Measurements from ENCODE around the gene CABYR.
"Not testable (repeated sequence)": the region's sequence is repeated elsewhere in the genome, so short reads cannot be mapped to it uniquely, and the experiment has no call there.

CABYR gene

GRCh38 chr18:24130494-24130893 lies 8.4 kb upstream of the CABYR start:
- no peak for DNase-seq

DNA sequence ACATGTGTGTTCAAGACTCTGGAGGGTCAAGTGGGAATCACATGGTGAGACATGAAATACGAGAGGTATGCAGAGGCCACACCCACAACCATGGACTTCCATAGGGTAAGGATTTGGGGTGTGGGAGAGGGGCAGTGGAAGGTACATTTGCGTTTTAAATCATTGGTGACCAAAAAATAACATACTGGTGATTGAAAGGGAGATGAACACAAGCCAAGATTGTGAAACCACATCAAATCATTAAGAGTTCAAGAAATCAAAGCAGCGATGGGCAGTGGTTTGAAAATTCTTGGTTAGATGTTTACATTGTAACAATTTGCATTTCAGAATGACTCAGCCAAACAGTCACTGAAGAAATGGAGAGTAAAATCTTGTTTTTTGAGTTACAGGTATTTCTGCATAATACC lies 1.9 kb upstream of the CABYR start:
- DNase-seq: peak in 1 of 5 donors; percentile 27

GRCh38 chr18:24138409-24138788 lies 463 bp upstream of the CABYR start:
- DNase-seq: no peak

DNA sequence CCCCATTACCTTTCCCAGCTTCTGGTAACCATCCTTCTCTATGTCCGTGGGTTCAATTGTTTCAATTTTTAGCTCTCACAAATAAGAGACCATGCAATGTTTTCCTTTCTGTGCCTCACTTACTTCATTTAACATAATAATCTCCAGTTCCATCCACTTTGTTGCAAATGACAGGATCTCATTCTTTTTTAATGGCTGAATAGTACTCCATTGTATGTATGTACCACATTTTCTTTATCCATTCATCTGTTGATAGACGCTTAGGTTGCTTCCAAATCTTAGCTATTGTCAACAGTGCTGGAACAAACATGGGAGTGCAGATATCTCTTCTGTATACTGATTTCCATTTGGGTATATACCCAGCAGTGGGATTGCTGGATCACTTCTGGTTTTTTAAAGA lies 1.8 kb downstream of the CABYR start:
- DNase-seq: no peak

DNA sequence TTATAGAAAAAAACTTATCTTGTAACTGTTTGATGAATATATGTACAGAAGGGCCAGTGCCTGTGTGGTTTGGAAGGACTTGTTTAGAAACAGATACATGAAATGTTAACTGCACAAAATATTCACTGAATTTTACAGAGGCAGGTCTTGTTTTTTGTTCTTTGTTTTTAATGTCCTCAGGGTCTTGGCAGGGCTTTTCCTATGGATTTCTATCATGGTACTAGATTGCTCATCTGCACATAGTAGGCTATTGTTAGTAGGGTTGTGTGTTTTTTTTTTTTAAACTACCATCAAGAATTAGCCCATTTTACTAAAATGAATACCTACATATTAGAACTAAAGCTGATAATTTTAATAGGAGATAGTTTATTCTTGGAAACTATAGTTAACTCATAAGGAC lies 3.5 kb downstream of the CABYR start:
- no peak for DNase-seq

GRCh38 chr18:24149591-24149990 lies 10.7 kb downstream of the CABYR start:
- DNase-seq: not testable (repeated sequence)

- no peak for DNase-seq
Observed at GRCh38 chr18:24153397-24153796, 14.5 kb downstream of the CABYR start.

DNA sequence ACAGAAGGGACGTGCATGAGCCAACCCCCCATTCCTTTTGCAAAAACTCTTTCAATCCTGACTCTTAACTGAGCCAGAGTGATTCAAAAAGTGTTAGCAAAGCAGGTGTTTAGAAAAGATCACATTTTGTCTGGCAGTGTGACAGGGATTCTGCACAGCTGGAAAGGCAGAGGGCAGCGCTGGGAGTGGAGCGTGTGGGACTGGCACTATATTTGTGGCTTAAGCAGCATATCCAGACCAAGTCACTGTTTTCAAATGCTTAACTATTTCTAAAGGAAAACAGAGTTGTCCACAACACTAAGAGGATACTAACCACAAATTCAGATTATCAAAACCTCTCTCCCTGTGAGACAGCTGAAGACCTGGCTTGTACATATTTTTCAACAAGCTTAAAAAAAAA lies 19.0 kb downstream of the CABYR start:
- DNase-seq: no peak

- no peak for DNase-seq
Observed at GRCh38 chr18:24160086-24160485, 21.2 kb downstream of the CABYR start.

GRCh38 chr18:24161304-24161703 lies 22.4 kb downstream of the CABYR start:
- DNase-seq: no peak

DNA sequence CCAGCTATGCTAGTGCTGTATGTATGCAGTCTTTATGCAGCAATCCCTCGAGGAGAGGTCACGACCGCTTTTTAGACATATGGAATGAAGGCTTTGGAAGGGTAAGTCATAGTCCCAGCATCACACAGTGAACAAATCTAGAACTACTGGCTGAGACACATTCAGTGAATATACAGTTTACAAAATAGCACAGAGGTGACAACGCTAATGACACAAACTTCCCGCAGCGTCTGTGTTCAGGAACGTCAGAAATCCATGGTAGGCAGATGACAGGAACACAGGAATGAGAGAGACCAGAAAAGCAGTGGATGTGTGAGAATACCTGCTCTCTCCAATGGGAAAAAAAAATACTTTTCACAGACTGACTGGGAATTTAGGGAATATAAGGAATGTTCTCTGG lies 29.6 kb downstream of the CABYR start:
- DNase-seq: no peak

GRCh38 chr18:24170360-24170759 lies 31.5 kb downstream of the CABYR start:
- DNase-seq: no peak

DNA sequence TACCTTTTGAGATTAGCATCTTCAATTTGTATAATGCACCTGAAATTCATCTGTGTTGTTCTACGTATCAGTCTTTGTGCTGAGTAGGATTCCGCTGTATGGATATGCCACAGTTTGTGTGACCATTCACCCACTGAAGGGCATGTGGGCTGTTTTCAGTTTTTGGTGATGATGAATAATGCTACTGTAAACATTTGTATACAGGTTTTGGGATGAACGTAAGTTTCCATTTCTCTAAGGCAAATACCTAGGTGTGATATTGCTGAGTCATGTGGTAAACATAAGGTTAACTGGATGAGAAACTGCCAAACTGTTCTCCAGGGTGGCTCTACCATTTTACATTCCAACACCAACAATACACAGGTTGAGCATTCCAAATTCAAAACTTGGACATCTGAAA lies 35.1 kb downstream of the CABYR start:
- DNase-seq: peak in 1 of 5 donors; percentile 52

DNA sequence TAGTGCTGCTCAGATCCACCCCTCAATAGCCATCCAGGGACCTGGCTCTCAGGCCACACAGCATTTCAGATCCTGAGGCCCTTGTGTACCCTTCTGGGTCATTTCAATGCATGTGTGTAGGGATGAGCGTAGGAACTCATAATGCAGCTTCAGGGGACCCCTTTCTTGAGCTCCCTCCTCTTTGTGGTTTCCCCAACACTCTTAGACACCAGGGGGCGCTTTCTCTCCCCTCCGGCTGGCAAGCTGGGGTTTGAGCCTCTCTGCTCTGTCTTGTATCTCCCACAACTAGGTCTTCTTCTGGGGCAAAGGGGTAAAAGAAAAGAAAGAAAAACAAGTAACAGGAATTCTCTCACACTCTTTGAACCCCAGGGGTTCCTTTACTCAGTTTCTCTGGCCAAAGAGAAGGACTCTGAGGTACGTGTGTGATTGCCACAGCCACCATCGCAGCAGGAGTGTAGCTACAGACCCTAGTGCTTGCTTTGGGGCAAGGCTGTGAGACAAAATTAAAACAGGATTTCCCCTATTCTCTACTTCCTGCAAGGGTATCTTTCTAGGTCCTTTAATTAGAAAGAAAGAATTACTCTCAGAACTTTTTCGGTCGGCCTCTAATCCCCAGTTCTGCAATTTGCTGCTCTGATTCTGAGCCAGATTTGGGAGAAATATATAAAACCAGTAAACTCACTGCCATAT lies 38.0 kb downstream of the CABYR start:
- peak in 2 of 5 donors; percentile 19 to 35 for DNase-seq

DNA sequence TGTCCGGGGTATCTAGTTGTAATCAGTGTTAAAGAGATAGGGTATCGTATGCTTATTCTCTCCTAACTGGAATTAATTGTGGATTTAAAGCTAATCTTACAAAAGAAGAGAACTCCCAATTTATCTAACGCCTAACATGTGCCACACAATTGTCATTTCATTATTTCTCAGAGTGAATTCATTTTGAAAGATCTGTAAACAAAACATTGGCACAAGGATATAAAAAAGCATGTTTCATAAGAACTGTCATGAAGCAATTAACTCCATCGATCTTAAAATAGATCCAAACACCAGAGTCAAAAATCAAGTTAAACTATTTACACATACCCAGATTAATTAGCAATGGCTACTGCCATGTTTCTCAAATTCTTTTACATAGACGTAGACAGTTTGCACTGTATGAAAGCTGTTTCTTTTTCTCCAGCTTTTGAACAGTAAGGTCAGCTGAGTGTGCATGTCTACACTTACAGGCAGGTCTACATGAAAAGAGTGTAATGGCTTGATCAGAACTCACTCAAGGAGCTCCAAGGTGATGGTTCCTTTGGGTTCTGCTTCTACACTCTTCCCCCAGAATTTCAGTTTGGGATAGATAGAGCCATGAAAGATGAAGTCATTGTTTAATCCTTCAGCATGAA lies 38.8 kb downstream of the CABYR start:
- no peak for DNase-seq

DNA sequence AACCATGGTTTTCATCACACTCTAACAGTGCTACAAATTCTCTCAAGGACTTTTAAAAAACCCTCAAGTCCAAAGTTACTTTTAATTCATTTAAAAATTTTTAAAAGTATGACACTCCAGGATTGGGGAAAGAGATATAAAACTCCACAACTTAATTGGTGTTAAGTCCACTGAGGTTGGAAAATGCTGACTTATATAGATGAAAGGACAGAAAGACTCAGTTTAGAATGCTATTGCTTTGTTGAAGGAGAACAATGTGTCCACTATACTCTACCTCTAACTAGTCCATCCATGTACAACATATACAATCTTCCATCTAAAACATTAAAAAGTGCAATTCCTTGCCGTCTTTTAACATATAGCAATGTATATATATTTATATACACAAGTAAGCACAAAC lies 41.2 kb downstream of the CABYR start:
- DNase-seq: no peak

- DNase-seq: no peak
Observed at GRCh38 chr18:24181806-24182205, 42.9 kb downstream of the CABYR start.

DNA sequence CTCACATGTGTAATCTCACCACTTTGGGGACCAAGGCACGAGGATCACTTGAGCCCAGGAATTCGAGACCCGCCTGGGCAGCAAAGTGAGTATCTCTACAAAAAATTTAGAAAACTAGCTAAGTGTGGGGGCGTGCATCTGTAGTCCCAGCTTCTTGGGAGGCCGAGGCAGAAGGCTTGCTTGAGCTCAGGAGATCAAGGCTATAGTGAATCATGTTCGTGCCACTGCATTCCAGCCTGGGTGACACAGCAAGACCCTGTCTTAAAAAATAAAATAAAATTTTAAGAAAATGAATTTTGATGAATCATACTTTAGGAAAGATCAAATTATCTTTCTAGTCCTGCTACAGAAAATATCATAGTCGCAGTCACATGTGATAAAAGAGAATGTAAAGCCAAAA lies 46.9 kb downstream of the CABYR start:
- no peak for DNase-seq

DNA sequence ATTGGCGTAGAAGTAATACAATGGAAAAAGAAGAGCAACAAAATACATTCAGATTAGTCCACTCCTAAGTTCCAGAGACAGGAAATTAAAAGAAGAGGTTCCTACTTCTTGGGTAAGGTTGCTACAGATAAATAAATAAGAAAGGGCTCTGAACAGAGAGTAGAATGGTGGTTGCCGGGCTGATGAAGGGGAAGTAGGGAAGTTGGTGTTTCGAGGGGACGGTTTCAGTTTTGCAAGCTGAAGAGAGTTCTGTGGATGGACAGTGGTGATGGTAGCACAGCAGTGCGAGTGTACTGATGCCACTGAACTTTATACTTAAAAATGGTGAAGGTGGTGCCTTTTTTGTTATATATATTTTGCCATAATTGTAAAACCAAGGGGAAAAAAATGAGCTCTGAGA lies 48.2 kb downstream of the CABYR start:
- no peak for DNase-seq

GRCh38 chr18:24187689-24188088 lies 48.8 kb downstream of the CABYR start:
- no peak for DNase-seq

- DNase-seq: no peak
Observed at GRCh38 chr18:24188120-24188519, 49.3 kb downstream of the CABYR start.

DNA sequence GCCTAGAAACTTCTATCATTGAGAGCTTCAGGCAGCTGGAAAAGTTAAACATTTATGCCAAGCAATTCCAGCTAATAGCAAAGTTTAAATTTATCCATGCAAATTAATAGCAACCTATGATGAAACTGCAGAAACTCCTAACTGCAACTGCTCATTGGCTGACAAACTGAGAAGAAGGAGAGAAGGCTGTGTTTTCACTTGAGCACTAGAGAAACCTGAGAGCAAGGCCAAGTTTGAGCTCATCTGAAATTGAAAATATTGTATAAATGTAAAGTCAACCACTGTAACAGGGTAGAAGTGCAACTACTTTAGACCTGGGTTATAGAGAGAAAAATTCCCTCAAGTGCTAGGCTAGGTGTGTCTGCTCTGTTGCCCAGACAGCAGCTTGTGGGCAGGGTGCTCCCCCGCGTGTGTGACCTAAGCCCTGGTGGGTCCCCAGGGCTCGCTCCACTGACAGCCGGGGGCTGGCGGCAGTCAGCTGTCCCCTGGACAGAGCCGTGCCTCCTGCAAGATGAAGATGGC lies 50.2 kb downstream of the CABYR start:
- DNase-seq: no peak

DNA sequence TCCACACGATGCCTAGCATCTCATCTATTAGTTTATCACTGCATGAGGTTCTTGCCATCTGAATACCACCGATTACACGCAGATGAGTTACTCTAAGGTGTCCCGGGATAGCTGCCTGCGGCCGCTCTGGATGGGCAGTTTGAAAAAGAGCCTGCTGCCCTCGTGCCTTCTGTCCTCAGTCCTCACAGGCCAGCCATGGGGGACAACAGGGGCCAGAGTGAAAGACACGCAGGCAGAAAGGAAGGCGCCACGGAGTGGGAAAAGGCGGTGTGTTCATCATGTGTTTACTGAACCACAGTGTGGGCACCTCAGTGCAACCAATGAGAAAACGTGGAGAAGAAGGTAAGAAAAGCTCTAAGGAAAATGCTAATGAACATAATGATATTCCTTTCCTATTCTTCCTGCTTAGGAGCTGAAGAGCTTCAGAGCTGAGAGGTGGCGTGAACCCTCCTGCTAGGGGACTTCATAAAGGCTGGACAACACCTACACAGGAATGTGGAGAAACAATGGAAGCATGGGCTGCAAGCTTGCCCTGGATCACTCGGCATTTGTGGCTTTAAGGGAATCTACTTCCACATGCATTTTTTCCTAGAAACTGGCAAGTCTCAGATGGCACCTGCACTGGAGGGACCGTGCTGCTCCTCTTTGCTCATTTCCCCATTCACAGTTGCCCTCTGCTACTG lies 50.9 kb downstream of the CABYR start:
- DNase-seq: no peak

- DNase-seq: no peak
Observed at GRCh38 chr18:24190590-24190989, 51.7 kb downstream of the CABYR start.

Data from T-helper 1 cell (primary cell).